ENCODE data around the gene VEGFB.

VEGFB gene

GRCh38 chr11:64235437-64236161 is 1.2 kb downstream of the VEGFB start:
- TF ChIP-seq EZH2 (IDR thresholded peaks at IDR 0.05; ENCODE audit: borderline replicate concordance, low read depth, low read length, severe bottlenecking) = no peak
- no peak for TF ChIP-seq CTCF (IDR thresholded peaks at IDR 0.05; ENCODE audit: borderline replicate concordance, extremely low read depth, low read length, poor library complexity, severe bottlenecking)
- H3K79me2 ChIP-seq (ENCODE audit: insufficient read depth, low read length) = peaks cover 18% of the 10 kb centered on the region
- H3K27ac ChIP-seq (ENCODE audit: low read length) = peak overlapping the region; percentile 74
- no peaks in the 10 kb centered on the region for H3K27me3 ChIP-seq (ENCODE audit: insufficient read depth, low read length, poor library complexity)
- no peak for DNase-seq
- peak overlapping the region; percentile 57 to 88; a peak in 3 of 4 replicates for H3K4me3 ChIP-seq (ENCODE audit: low read depth in 1 of 2, low read length in 2 of 2)
- peaks cover 37% of the 10 kb centered on the region for H3K36me3 ChIP-seq (ENCODE audit: insufficient read depth, low read length)
- peaks cover 13% of the 10 kb centered on the region for H4K20me1 ChIP-seq (ENCODE audit: insufficient read depth, low read length)
- H3K4me2 ChIP-seq (ENCODE audit: insufficient read depth, low read length) = peak overlapping the region; percentile 99
- H2AFZ ChIP-seq (ENCODE audit: low read depth, low read length) = no peak overlapping the region
- H3K9ac ChIP-seq (ENCODE audit: low read depth, low read length) = peak overlapping the region; percentile 71
- ATAC-seq (ENCODE audit: insufficient read depth, low read depth) = no peak
- no peaks in the 10 kb centered on the region for H3K9me3 ChIP-seq (ENCODE audit: insufficient read depth, low read length, severe bottlenecking)
- H3K4me1 ChIP-seq (ENCODE audit: insufficient read depth, low read length) = peaks cover 61% of the 10 kb centered on the region

GRCh38 chr11:64237484-64237951 is 3.1 kb downstream of the VEGFB start:
- H3K36me3 ChIP-seq (ENCODE audit: insufficient read depth, low read length) = peaks cover 41% of the 10 kb centered on the region
- no peak for TF ChIP-seq CTCF (IDR thresholded peaks at IDR 0.05; ENCODE audit: borderline replicate concordance, extremely low read depth, low read length, poor library complexity, severe bottlenecking)
- no peak for TF ChIP-seq EZH2 (IDR thresholded peaks at IDR 0.05; ENCODE audit: borderline replicate concordance, low read depth, low read length, severe bottlenecking)
- no peak overlapping the region for H3K9ac ChIP-seq (ENCODE audit: low read depth, low read length)
- peaks cover 51% of the 10 kb centered on the region for H3K4me1 ChIP-seq (ENCODE audit: insufficient read depth, low read length)
- H3K4me3 ChIP-seq (ENCODE audit: low read depth in 1 of 2, low read length in 2 of 2) = no peak overlapping the region
- H3K27me3 ChIP-seq (ENCODE audit: insufficient read depth, low read length, poor library complexity) = no peaks in the 10 kb centered on the region
- no peak for DNase-seq
- H3K9me3 ChIP-seq (ENCODE audit: insufficient read depth, low read length, severe bottlenecking) = no peaks in the 10 kb centered on the region
- no peak for ATAC-seq (ENCODE audit: insufficient read depth, low read depth)
- H4K20me1 ChIP-seq (ENCODE audit: insufficient read depth, low read length) = peaks cover 19% of the 10 kb centered on the region
- H3K4me2 ChIP-seq (ENCODE audit: insufficient read depth, low read length) = no peak overlapping the region
- no peak overlapping the region for H2AFZ ChIP-seq (ENCODE audit: low read depth, low read length)
- H3K27ac ChIP-seq (ENCODE audit: low read length) = no peak overlapping the region
- H3K79me2 ChIP-seq (ENCODE audit: insufficient read depth, low read length) = peaks cover 28% of the 10 kb centered on the region

GRCh38 chr11:64238076-64238475 is 3.7 kb downstream of the VEGFB start:
- no peak overlapping the region for H3K4me3 ChIP-seq (ENCODE audit: low read depth in 1 of 2, low read length in 2 of 2)
- peaks cover 45% of the 10 kb centered on the region for H3K36me3 ChIP-seq (ENCODE audit: insufficient read depth, low read length)
- H3K9ac ChIP-seq (ENCODE audit: low read depth, low read length) = no peak overlapping the region
- no peak overlapping the region for H3K4me2 ChIP-seq (ENCODE audit: insufficient read depth, low read length)
- TF ChIP-seq EZH2 (IDR thresholded peaks at IDR 0.05; ENCODE audit: borderline replicate concordance, low read depth, low read length, severe bottlenecking) (no peak), CTCF (IDR thresholded peaks at IDR 0.05; ENCODE audit: borderline replicate concordance, extremely low read depth, low read length, poor library complexity, severe bottlenecking) (no peak)
- no peaks in the 10 kb centered on the region for H3K27me3 ChIP-seq (ENCODE audit: insufficient read depth, low read length, poor library complexity)
- H3K4me1 ChIP-seq (ENCODE audit: insufficient read depth, low read length) = peaks cover 53% of the 10 kb centered on the region
- no peak for DNase-seq
- peaks cover 22% of the 10 kb centered on the region for H4K20me1 ChIP-seq (ENCODE audit: insufficient read depth, low read length)
- no peak overlapping the region; the same call in 1 of the 2 replicates for H3K27ac ChIP-seq (ENCODE audit: low read length)
- no peak overlapping the region for H2AFZ ChIP-seq (ENCODE audit: low read depth, low read length)
- peaks cover 33% of the 10 kb centered on the region for H3K79me2 ChIP-seq (ENCODE audit: insufficient read depth, low read length)
- ATAC-seq (ENCODE audit: insufficient read depth, low read depth) = no peak
- no peaks in the 10 kb centered on the region for H3K9me3 ChIP-seq (ENCODE audit: insufficient read depth, low read length, severe bottlenecking)

Measured in DND-41 (cell line).